HG03097 (cell line): ENCODE results near the gene SSB.
"Not testable (repeated sequence)": the region's sequence is repeated elsewhere in the genome, so short reads cannot be mapped to it uniquely, and the experiment has no call there.

Source experiments
- ATAC-seq: cut with Tn5 transposase; IDR thresholded peaks from one replicate; pipeline ENCODE4 v1.9.1; 2021; ENCODE audit not compliant: unreplicated experiment, low FRiP score

SSB gene

DNA sequence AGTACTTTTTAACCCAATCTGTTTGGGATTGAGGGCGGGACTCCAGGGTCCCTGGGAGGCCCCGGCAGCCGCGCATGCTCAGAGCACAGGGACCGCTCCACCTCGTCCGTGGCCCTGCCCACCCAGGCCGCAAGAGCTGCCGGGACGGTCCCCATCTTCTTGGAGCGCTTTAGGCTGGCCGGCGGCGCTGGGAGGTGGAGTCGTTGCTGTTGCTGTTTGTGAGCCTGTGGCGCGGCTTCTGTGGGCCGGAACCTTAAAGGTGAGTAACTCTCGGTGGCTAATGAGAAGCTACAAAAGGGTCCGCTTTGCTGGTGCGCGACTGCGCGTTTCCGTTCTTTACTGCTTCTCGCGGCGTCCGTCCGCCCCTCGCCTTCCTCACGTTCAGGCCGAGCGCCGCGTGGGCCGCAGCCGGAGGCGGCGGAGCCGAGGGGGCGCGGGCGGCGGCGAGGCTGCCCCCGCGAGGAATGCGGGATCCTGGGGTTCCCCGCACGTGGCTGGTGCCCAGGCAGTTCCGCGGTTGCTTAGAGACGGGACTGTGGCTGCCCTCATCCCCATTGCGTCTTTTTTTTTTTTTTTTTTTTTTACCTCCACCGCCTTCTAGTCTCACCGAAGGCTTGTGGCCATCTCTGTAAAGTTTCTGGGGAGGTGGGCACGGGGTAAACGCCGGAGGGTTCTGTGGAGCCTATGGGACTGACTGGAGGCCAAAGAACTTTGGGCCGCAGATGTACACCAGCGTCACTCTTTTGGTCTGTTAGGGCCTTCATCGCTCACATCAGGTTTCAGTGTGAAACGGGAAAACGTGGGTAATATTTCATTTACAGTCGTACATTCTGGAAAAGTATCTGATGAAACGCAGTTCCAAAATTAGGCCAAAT lies at the start of gene SSB:
TSS of gene SSB (plus strand) at position 154 of the 875 bp plus-strand sequence. CDS start 2,090 bp downstream, outside the sequence.
- ATAC-seq, result peak; percentile 96

DNA sequence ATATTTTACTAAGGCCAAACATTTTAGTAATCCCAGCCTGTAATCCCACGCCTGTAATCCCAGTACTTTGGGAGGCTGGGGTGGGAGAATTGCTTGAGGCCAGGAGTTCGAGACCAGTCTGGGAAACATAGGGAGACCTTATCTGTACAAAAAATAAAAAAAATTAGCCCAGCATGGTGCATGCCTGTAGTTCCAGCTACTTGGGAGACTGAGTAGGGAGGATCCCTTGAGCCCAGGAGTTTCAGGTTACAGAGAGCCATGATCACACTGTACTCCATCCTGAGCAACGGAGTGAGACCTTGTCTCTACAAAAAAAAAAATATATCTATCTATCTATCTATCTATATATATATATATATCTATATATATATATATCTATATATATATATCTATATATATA lies 45.9 kb upstream of the SSB start:
- ATAC-seq, result no peak

DNA sequence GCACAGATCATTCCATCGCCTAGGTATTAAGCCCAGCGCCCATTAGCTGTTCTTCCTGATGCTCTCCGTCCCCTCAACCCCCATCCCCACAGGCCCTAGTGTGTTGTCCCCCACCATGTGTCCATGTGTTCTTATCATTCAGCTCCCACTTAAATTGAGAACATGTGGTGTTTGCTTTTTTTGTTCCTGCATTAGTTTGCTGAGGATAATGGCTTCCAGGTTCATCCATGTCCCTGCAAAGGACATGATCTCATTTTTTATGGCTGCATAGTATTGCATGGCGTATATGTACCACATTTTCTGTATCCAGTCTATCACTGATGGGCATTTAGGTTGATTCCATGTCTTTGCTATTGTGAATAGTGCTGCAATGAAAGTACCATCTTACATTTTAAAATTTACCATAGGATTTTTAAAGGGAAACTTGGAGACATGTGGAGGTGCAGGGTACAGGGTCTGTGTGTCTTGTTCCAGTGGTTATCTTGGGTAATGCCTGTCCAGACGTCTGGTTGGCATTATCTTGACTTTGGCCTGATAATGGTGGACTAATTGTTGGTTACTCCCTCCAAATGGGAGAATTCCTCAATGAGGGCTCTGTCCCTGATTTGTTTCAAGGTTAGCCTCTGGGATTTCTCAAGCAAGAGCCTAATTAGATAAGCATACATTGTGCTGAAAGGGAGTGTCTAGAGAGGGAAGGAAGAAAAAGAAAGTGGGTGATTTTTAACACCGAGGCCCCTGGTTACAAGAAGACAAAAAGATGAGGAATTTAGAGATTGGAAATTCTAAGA lies 43.4 kb upstream of the SSB start:
- ATAC-seq, result no peak

DNA sequence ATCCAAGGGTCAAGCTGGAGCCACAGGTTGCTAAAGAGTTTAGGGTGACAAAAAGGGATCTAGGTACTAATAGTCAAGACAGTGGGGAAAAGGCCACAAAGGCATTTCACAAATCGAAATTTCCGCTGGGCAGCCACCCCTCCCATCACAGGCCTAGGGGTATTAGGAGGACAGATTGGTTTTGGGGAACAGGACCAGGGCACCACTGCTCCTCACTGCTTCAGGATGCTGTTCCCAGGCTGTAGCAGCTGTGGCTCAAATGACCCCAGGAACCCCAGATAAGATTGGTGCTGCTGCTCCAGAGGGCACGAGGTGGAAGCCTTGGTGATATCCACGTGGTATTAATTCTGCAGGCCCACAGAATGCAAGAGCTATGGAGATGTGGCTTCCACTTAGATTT lies 42.3 kb upstream of the SSB start:
- no peak for ATAC-seq

DNA sequence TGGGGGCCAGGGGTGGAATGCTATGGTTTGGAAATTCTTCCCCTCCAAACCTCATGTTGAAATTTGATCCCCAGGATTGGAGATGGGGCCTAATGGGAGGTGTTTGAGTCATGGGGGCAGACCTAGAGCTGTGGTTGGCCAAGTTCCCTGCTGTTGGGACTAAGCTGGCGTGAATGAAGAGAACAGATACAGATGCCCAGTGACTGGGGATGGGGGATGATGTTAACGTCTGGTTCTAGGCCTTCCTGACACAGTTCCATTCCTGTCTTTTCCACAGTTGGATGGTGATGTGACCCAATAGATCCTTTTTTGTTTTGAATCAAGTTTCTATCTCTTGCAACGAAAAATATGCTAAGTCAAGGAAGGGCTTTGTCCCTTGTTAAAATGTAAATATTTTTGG lies 41.3 kb upstream of the SSB start:
- ATAC-seq, result no peak

DNA sequence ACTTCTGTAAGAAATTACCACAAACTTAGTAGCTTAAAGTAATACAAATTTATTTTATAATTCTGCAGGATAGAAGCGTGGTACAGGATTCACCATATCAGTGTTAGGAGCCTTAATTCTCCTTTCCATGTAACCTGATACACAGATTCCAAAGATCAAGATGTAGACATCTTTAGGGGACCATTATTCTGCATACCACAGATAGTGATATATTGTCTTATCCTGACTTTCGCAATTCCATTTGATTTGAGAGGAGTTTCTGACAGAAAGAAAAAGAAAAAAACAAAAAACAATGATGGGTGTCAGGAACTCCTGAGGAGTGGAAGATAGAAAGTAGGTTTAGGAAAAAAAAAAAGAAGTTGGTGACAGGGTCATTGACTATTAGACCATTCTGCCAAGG lies 40.9 kb upstream of the SSB start:
- no peak for ATAC-seq

DNA sequence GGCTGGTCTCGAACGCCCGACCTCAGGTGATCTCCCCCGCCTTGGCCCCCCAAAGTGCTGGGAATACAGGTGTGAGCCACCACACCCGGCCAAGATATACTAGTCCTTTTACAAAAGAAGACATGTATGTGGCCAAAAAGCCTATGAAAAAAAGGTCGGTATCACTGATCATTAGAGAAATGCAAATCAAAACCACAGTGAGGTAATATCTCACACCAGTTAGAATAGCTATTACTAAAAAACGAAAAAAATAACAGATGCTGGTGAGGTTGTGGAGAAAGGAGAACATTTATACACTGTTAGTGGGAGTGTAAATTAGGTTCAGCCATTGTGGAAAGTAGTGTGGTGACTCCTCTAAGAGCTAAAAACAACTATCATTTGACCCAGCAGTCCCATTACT lies 38.7 kb upstream of the SSB start:
- ATAC-seq, result no peak

DNA sequence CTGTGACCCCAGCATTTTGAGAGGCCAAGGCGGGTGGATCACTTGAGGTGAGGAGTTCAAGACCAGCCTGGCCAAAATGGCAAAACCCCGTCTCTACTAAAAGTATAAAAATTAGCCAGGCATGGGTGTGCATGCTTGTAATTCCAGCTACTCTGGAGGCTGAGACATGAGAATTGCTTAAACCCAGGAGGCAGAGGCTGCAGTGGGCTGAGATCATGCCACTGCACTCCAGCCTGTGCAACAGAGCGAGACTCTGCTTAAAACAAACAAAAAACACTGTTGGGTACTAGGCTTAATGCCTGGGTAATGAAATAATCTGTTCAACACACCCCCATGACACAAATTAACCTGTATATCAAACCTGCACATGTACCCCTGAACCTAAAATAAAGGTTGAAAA lies 37.9 kb upstream of the SSB start:
- ATAC-seq, result not testable (repeated sequence)

DNA sequence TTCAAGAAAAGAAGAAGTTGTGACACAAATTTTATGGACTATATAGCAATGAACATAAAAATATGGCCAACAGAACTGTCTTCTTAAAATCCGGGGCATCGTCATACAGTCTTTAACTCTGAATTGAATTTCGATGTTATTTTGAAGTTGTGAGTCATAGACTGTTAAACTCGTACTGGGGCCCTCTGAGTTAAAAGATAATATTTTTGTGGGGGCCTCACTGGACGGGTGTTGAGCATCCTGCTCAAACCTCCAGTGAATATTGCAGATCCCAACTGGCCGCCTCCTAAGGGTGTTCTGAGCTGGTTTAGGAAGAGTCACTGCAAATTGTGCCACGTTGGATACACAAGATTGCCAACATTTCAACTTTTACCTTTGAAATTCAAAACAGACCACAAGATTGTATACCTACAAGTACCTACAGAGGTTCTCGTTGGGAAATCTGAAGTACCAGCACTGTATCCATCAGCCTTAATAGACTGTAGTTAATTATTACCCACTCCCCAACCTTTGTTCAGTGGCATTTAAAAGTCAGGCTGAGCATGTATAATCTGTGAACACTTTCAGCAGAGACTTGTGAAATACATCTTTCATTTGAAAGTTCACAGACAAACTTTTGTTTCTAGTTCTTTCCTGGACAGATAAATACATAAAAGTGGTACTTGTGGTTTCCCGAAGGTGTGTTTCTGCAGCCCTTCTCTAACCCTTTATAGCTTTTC lies 37.3 kb upstream of the SSB start:
- ATAC-seq, result no peak

DNA sequence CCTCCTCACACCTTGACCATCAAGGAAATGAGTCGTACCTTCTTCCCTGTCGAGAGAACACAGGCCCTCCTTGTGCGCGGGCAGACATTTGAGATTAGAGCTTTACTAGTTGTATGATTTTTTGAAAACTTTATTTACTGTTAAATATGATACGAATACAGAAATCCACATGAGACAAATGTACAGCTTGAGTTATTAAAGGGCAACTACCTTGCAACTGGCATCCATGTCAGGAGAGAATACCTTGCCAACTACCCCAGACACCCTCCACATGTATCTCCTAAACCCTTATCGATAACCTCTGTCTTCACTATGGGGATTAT lies 36.7 kb upstream of the SSB start:
- no peak for ATAC-seq

DNA sequence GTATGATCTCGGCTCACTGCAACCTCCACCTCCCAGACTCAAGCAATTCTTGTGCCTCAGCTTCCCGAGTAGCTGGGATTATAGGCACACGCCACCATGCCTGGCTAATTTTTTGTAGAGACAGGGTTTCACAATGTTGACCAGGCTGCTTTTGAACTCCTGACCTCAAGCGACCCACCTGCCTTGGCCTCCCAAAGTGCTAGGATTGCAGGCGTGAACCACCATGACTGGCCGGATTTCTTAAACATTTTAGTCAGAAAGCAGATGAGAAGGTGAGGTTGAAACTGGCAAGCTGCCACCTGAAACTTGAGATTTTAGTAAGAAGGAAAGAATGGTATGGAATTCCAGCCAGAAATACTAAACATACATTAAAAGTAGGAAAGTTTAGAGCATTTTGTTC lies 33.1 kb upstream of the SSB start:
- no peak for ATAC-seq

DNA sequence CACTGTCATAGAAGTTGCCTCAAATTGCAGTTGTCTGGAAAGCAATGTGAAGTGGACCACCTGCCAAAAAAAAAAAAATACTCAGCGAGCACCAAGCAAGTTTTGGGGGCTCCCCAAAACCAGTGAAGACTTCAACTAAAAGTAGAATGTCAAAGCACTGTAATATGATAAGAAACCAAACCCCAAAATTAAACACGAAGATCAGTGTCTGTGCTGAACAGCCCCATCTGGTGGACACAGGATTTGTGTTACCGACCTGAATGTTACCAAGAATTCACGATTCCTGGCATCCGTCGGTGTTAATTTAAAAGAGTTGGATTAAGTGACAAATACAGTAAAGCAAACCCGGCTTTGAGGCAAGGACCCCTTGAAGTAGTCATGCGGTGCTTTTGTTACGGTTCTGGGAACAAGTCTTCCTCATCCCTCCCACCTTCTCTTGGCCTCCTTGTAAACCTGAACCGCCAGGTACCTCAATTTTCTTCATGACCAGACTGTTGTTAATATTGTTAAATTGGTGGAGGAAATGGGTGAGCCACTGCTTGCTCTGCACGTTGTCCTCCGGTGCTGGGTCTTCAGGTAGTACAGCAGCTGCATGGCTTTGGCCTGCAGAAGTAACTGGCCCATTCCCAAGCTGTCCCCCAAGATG lies 31.3 kb upstream of the SSB start:
- ATAC-seq, result no peak

DNA sequence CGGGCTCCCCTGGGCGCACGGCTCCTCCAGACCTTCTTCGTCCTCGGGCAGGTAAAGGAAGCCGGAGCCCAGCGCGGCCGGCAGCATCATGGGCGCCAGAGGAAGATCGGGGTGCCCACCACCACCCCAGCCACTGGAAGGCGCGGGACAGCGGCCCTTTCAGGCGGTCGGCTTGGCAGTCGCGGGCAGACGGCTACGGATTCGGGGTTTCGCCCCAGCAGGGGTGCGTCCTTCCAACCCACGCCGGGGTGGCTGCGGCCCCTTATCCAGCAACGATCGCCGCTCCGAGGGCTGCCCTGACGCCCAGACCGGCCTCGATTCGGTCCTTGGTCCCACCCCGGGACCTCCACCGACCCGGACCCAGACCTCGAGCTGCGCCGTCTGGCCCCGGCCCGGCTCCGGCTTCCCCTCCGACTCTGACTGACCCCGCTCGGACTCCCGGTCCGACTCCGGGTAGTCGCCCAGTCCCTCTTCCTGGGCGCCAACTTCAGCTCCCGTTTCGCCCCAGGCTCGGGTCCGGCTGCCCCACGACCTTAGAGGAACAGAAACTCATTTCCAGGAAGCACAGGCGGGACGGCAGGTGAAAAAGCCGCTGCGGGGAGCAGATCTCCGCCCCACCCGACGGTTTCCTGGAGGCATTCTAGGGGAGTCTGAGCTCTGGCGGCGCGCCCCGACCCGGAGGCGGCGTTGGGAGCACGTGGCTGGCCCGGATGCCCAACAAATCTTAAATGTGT lies 30.2 kb upstream of the SSB start:
- no peak for ATAC-seq

DNA sequence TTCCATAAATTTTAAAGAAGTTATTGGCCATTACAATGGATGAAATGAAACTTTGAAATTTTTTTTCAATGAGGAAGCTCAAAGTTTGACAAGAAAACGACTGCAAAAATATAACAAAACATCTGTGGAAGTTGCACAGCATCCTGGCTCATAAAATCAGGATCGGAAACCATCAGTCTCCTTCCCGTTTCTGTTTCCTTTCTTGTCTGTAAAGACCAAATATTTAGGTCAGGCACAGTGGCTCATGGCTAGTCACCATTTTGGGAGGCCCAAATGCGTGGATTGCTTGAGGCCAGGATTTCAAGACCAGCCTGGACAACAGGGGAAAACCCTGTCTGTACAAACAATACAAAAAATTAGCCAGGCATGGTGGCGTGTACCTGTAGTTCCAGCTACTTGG lies 27.6 kb upstream of the SSB start:
- no peak for ATAC-seq

DNA sequence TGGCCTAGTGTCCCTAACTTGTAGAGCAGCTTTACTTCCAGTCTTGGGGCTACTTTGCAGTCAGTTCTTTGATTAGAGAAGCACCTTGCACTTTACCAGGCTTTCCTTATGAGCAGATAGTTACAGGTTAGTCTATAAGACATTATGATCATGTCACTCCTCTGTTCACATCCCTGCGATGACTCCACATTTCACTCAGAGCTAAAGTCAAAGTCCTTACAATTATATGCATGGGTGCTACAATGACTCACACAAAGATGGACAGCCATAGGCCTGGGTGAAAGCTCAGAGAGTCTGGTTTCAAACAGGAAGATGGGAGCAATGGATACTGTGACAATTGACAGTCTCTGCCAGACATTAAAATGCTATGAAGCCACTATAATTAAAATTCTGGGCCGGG lies 27.1 kb upstream of the SSB start:
- no peak for ATAC-seq

DNA sequence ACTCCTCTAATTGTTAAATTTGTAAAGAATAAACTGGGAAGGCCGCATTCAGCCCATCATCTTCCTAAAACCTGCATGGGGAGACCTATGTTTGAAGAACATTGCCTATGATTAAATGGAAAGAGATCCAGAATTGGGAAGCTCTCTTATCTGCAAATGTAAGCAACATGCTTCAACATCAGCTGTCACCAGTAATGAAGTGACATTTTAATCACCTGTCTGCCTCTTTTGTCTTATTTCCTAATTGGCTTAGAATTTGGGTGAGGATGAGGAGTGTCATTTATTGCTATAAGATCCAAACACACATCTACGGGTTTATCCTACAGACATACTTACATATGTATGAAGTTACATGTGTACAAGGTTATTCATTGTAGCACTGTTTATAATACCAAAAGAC lies 26.0 kb upstream of the SSB start:
- ATAC-seq, result no peak

DNA sequence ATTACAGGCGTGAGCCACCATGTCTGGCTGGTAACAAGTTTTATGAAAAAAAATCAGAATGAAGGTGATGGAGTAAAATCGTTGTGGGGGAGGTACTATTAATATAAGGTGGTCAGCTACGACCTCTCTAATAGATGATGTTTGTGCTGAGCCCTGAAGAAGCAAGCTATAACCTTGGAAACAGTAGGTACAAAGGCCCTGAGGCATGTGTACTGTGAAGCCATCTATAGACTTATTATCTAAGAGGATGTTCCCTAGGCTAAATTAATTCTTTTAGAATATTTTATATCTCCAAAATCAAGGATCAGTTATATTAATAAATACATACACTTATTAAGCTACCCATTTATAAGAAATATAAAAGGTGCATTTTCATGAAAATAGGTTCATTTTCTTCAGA lies 23.3 kb upstream of the SSB start:
- ATAC-seq, result no peak

DNA sequence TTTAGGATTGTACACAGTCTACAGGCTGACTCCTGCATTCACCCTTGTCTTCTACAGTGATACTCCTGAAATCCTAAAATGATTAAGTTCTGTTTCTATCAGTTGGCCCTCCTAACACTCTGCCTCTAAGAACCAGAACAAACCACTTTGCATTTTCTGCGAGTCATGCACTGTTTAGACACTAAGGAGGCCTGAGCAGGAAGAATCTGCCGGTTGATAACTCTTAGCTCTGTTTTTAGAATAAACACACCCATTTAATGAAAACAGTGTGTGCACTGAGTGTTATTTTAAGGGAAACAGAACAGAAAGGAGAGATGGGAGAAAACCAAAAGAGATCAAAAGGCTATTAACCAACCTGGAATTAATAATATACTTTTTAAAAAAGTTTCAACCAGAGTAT lies 22.9 kb upstream of the SSB start:
- no peak for ATAC-seq

DNA sequence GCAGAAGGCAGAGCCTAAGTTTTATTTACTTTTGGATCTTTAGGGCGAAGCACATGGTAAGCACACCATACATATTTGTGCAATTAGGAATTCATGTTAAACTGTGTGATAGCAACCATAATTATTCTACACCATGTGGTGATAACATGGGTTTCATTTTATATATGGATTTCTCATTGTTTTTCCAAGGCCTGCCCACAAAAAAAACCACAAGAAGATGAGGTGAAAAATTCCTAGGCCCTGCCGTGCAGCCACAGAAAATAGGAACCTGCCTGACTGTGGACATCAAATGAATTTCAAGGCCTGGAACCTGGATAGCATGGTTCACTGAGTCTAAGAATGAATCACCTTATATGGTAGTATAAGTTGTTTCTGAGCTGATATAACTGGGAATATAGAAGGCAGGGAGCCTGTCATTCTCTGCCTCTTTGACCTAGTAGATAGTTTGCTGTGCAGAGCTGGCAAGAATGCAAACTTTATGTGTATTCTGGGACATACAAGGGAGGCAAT lies 22.4 kb upstream of the SSB start:
- no peak for ATAC-seq

DNA sequence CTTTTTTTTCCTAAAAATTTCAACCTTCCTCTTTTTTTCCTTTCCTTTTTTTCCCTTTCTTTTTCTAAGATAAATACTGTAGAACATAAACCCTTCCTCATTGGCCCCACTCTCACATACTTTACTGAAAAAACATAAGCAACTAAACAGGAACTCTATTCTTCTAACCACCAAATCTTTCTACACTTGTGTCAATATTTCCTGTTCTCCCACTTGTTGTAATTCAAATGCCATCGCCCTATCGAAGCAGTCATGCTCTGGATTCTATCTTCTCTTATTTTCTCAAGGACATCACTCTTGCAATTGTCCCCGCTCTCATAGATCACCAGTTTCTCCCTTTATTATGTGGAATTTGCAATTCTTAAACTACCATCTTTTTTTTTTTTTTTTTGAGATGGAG lies 20.2 kb upstream of the SSB start:
- no peak for ATAC-seq
